Smooth muscle cell of the coronary artery (primary cell): Measurements from ENCODE around the gene SMAD4. TPM values are rescaled to one million over a fixed set of nuclear protein-coding genes. Genes with fewer than 3 reads are reported as not detected.

Source experiments
- total RNA-seq: library from RNA; depleted of rRNA; stranded (reverse); fragments of >200 nt; gene quantifications from 2 replicates; pipeline ENCODE4 v1.2.3, GENCODE V29; 2014; ENCODE audit warnings: low replicate concordance

The SMAD4 gene
- 62.1 and 117 TPM in 2 replicates for total RNA-seq

DNA sequence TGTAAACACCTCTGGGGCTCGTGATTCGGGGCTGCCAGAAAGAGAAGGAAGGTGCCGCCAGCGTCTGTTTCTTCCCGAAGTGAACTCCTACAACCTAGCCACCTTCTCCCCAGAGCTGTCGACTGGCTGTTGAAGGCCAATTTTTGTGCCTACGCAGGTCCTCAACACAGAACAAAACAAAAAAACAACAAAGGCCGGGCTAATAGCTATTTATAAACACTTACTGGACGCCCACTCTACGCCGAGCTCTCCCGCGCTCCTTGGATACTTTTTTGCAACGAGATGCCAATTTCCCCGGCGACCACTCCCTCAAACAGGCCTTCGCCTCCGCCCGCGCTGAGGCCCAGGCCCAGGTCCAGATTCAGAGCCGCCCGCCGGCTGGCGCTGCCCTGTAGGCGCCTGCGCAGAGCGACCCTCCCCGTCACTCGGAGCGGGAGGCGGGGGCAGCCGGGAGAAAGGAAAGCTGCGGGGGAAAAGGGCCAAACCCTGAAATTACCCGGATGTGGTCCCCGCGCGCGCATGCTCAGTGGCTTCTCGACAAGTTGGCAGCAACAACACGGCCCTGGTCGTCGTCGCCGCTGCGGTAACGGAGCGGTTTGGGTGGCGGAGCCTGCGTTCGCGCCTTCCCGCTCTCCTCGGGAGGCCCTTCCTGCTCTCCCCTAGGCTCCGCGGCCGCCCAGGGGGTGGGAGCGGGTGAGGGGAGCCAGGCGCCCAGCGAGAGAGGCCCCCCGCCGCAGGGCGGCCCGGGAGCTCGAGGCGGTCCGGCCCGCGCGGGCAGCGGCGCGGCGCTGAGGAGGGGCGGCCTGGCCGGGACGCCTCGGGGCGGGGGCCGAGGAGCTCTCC lies at the start of gene SMAD4:
Gene SMAD4 (plus strand): TSS at position 520 of the 843 bp plus-strand sequence. CDS start 16,834 bp downstream, outside the sequence.

Other genes with a start within 250 kb of the SMAD4 start
- not detected in 2 replicates for gene MRO, start 210.2 kb upstream of the SMAD4 start, total RNA-seq
- gene ME2, start 151.1 kb upstream of the SMAD4 start, total RNA-seq = 18.1 and 29.0 TPM in 2 replicates
- 2.3 and 5.8 TPM in 2 replicates for gene ELAC1, start 62.2 kb upstream of the SMAD4 start, total RNA-seq
- 24.2 and 29.3 TPM in 2 replicates for gene MEX3C, start 167.5 kb downstream of the SMAD4 start, total RNA-seq